ENCODE measurements around the gene DENND6B. TPM values are rescaled to one million over a fixed set of nuclear protein-coding genes. Genes with fewer than 3 reads are reported as not detected.

Gene DENND6B
- total RNA-seq, 1 experiment from 2014 or later, result 14.3 TPM

- peaks cover 55% of the 10 kb centered on the region for H3F3A ChIP-seq (ENCODE audit: insufficient read depth, low read depth)
- H3K79me2 ChIP-seq (ENCODE audit: low read depth), result peaks cover 91% of the 10 kb centered on the region
- DNase-seq, result no peak
- TF ChIP-seq CTCF (conservative IDR thresholded peaks at IDR 0.05), result no peak
- no peak for TF ChIP-seq EZH2 (IDR thresholded peaks at IDR 0.05; ENCODE audit: low read depth)
- no peaks in the 10 kb centered on the region for H3K9me3 ChIP-seq (ENCODE audit: insufficient read depth, low read depth)
- H4K20me1 ChIP-seq (ENCODE audit: insufficient read depth), result peaks cover 83% of the 10 kb centered on the region
- CTCF ChIA-PET, result no interaction called here
- H3K4me2 ChIP-seq, result no peak overlapping the region
- BruUV-seq (replicated peaks), result no TSS peak
- H3K4me1 ChIP-seq (replicated peaks; ENCODE audit: insufficient read depth), result peaks cover 74% of the 10 kb centered on the region
- no peaks in the 10 kb centered on the region for H3K27me3 ChIP-seq (ENCODE audit: insufficient read depth, low read depth)
- peaks cover 16% of the 10 kb centered on the region; the same call in 1 of the 2 replicates for H3K36me3 ChIP-seq (ENCODE audit: low read depth)
- H3K9me2 ChIP-seq (ENCODE audit: insufficient read depth), result no peaks in the 10 kb centered on the region
- no peak overlapping the region for H3K4me3 ChIP-seq
- POLR2A ChIA-PET (ENCODE audit: unreplicated experiment), result no interaction called here
- intact Hi-C loops (cut with micrococcal nuclease; ENCODE audit: unreplicated experiment), result no loop called here
- H2AFZ ChIP-seq, result no peak overlapping the region
- no peak overlapping the region for H3K27ac ChIP-seq
Observed at GRCh38 chr22:50299785-50300619, 26.8 kb downstream of the DENND6B start.

DNA sequence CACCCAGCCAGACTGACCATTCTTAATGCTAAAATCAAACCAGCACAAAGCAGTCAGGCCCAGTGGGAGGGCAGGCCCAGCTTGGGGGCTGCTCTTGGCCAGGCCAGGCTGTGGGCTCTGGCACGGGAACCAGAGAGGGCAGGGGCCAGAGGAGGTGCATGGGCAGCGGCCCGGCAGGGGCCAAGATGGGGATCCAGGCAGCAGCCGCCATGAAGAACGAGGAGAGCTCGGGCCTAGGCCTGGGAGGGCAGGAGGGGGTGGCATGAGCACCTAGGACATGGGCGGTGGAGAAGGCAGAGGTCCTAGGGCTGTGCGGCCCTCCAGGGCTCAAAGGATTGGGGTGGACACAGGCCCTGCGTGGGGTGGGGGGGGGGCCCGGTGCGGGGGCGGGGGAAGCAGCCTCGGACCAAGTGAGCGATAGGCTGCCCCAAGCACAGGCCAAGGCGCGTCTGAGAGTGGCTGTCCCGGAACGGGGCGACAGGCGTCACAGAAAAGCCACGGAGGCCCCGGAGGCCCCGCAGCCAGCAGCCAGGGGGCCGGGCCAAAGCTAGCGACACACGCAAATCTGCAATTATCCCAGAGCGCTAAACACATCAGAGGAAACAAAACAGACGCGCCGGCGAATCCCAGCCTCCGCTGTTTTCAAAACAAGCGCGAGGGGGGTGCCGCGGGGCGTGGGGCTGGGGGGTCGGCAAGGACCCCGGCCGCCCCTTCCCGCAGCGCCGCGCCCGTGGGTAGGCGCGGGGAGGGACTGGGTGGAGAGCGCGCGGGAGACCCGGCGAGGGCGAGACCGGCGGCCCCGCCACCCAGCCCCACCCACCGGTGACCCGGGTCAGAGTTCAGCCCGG, 27.7 kb downstream of the DENND6B start:
- intact Hi-C loops (cut with micrococcal nuclease; ENCODE audit: unreplicated experiment), result no loop called here
- ChIA-PET CTCF (no interaction called here), POLR2A (ENCODE audit: unreplicated experiment) (no interaction called here)
- H3K4me2 ChIP-seq, result no peak overlapping the region
- peaks cover 74% of the 10 kb centered on the region for H3K4me1 ChIP-seq (replicated peaks; ENCODE audit: insufficient read depth)
- H4K20me1 ChIP-seq (ENCODE audit: insufficient read depth), result peaks cover 84% of the 10 kb centered on the region
- DNase-seq, result no peak
- H3K4me3 ChIP-seq, result no peak overlapping the region
- peaks cover 91% of the 10 kb centered on the region for H3K79me2 ChIP-seq (ENCODE audit: low read depth)
- H3K27me3 ChIP-seq (ENCODE audit: insufficient read depth, low read depth), result no peaks in the 10 kb centered on the region
- TF ChIP-seq EZH2 (IDR thresholded peaks at IDR 0.05; ENCODE audit: low read depth) (no peak), CTCF (conservative IDR thresholded peaks at IDR 0.05) (no peak)
- no peak overlapping the region for H2AFZ ChIP-seq
- H3F3A ChIP-seq (ENCODE audit: insufficient read depth, low read depth), result peaks cover 57% of the 10 kb centered on the region
- no peaks in the 10 kb centered on the region for H3K9me3 ChIP-seq (ENCODE audit: insufficient read depth, low read depth)
- no TSS peak for BruUV-seq (replicated peaks)
- peaks cover 19% of the 10 kb centered on the region; the same call in 1 of the 2 replicates for H3K36me3 ChIP-seq (ENCODE audit: low read depth)
- no peak overlapping the region for H3K27ac ChIP-seq
- H3K9me2 ChIP-seq (ENCODE audit: insufficient read depth), result no peaks in the 10 kb centered on the region

DNA sequence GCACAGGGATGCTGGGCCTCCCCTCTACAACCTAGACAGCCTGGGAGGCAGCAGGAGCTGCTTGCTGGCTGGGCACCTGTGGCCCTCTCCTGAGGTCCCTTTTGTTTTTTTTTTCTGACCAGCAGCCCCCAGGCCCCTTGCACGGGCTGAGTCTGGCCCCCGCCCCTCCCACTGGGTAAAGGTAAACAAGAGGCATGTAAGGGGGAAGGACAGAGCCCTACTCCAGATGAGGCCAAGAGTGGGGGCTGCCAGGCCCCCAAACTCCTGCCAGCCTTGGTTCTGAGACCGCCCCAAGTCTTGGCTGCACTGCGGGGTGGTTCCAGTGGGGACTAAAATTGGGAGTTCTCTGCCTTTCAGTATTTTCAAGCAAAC, 28.6 kb downstream of the DENND6B start:
- Histone ChIP-seq H3K4me2 (no peak overlapping the region), H3K9me2 (ENCODE audit: insufficient read depth) (no peaks in the 10 kb centered on the region), H3K36me3 (ENCODE audit: low read depth) (peaks cover 20% of the 10 kb centered on the region; the same call in 1 of the 2 replicates), H4K20me1 (ENCODE audit: insufficient read depth) (peaks cover 78% of the 10 kb centered on the region), H2AFZ (no peak overlapping the region), H3K79me2 (ENCODE audit: low read depth) (peaks cover 85% of the 10 kb centered on the region), H3K9me3 (ENCODE audit: insufficient read depth, low read depth) (no peaks in the 10 kb centered on the region), H3K4me3 (no peak overlapping the region), H3K27ac (no peak overlapping the region), H3F3A (ENCODE audit: insufficient read depth, low read depth) (peaks cover 59% of the 10 kb centered on the region), H3K4me1 (replicated peaks; ENCODE audit: insufficient read depth) (peaks cover 74% of the 10 kb centered on the region), H3K27me3 (ENCODE audit: insufficient read depth, low read depth) (no peaks in the 10 kb centered on the region)
- ChIA-PET POLR2A (ENCODE audit: unreplicated experiment) (no interaction called here), CTCF (no interaction called here)
- no TSS peak for BruUV-seq (replicated peaks)
- TF ChIP-seq EZH2 (IDR thresholded peaks at IDR 0.05; ENCODE audit: low read depth) (no peak), CTCF (conservative IDR thresholded peaks at IDR 0.05) (no peak)
- no peak for DNase-seq
- intact Hi-C loops (cut with micrococcal nuclease; ENCODE audit: unreplicated experiment), result no loop called here
